ENCODE data around the gene SRP9. TPM values are rescaled to one million over a fixed set of nuclear protein-coding genes. Genes with fewer than 3 reads are reported as not detected.

SRP9 gene, protein sequence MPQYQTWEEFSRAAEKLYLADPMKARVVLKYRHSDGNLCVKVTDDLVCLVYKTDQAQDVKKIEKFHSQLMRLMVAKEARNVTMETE
- total RNA-seq (100 to 1,000 TPM; 151 to 187 (median 171) TPM), polyA plus RNA-seq (100 to 1,000 TPM; 147 to 211 TPM)
- long read RNA-seq, donor 1, transcript SRP9-201 (3 exons, 1,480 nt): major isoform, 212 of 252 reads
- long read RNA-seq, donor 1, transcript SRP9-203 (4 exons, 1,596 nt): minor isoform, 27 of 252 reads
- long read RNA-seq, donor 1, partial matches to known transcripts: 6 of 252 reads
- long read RNA-seq, donor 1, other reads (novel, unspliced or antisense): 6 of 252 reads
- long read RNA-seq, donor 2, transcript SRP9-203 (4 exons, 1,596 nt): minor isoform, 12 of 527 reads
- long read RNA-seq, donor 2, transcript SRP9-201 (3 exons, 1,480 nt): major isoform, 491 of 527 reads
- long read RNA-seq, donor 2, partial matches to known transcripts: 4 of 527 reads
- long read RNA-seq, donor 2, other reads (novel, unspliced or antisense): 20 of 527 reads
- long read RNA-seq, donor 3, transcript SRP9-203 (4 exons, 1,596 nt): minor isoform, 10 of 193 reads
- long read RNA-seq, donor 3, transcript SRP9-201 (3 exons, 1,480 nt): major isoform, 166 of 193 reads
- long read RNA-seq, donor 3, partial matches to known transcripts: 4 of 193 reads
- long read RNA-seq, donor 3, other reads (novel, unspliced or antisense): 13 of 193 reads

DNA sequence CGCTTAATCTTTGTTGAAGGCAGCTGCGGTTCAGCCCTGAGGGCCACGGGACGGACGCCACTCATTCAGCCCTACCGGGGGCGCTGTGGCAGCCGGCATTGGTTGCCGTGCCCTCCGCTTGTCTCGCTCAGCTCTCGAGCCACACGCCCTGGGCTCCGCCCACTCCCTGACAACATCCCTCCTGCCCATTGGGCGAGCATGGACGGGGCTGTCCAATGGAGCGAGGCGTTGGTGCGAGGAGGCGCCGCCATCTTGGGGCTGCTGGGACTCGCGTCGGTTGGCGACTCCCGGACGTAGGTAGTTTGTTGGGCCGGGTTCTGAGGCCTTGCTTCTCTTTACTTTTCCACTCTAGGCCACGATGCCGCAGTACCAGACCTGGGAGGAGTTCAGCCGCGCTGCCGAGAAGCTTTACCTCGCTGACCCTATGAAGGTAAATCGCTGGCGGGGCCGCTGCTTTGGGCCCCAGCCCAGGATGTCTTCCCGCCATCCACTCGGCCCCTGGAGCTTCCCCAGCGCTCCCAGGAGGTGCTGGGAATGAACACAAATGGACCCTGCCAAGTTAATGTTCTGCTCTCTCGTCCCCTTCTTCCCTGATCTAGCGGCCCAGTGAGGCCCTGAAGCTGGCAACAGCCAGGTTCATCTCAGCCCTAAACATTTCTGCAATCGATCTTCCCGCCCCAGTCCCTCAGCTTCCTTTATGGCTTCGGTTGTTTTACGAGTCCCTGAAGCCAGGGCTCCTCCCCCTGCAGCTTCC lies at the start of gene SRP9:
SRP9 (plus strand) TSS at position 244 of the 754 bp plus-strand sequence; CDS start at position 359, 115 bp downstream.
- Histone ChIP-seq H3K9me3 (no peaks in the 10 kb centered on the region), H3K27me3 (no peaks in the 10 kb centered on the region), H3K4me3 (peak within 1 kb of the TSS; percentile 49 to 99 (median 78)), H3K36me3 (peaks cover 0 to 21% (median 4%) of the 10 kb centered on the region in 9 donors), H3K4me1 (peaks cover 0 to 65% (median 43%) of the 10 kb centered on the region in 12 donors), H3K27ac (peak within 1 kb of the TSS; percentile 85 to 97 (median 92))
- TF ChIP-seq, protein P1, sequence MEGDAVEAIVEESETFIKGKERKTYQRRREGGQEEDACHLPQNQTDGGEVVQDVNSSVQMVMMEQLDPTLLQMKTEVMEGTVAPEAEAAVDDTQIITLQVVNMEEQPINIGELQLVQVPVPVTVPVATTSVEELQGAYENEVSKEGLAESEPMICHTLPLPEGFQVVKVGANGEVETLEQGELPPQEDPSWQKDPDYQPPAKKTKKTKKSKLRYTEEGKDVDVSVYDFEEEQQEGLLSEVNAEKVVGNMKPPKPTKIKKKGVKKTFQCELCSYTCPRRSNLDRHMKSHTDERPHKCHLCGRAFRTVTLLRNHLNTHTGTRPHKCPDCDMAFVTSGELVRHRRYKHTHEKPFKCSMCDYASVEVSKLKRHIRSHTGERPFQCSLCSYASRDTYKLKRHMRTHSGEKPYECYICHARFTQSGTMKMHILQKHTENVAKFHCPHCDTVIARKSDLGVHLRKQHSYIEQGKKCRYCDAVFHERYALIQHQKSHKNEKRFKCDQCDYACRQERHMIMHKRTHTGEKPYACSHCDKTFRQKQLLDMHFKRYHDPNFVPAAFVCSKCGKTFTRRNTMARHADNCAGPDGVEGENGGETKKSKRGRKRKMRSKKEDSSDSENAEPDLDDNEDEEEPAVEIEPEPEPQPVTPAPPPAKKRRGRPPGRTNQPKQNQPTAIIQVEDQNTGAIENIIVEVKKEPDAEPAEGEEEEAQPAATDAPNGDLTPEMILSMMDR (IDR thresholded peaks at IDR 0.05): peak; percentile 75 to 98 (median 91)
- peak in 1 of 2 donors; percentile 77 for TF ChIP-seq POLR2A (IDR thresholded peaks at IDR 0.05)
- WGBS, 4 donors: 0 to 1% (median 0%) methylated on average over 18 to 46 of the region's 46 CpGs
- intact Hi-C loops (cut with DNase I): loop anchor here (1.0 to 10.0 kb wide), 14 partner anchors 33 to 303 kb away; partner anchors contain the start of genes EPHX1 (in 7 of the 10), ENAH (in 1 of the 10) and PYCR2 (in 1 of the 10)
- DNase-seq (peak; percentile 99 to 100 (median 100)), ATAC-seq (peak; percentile 100)

DNA sequence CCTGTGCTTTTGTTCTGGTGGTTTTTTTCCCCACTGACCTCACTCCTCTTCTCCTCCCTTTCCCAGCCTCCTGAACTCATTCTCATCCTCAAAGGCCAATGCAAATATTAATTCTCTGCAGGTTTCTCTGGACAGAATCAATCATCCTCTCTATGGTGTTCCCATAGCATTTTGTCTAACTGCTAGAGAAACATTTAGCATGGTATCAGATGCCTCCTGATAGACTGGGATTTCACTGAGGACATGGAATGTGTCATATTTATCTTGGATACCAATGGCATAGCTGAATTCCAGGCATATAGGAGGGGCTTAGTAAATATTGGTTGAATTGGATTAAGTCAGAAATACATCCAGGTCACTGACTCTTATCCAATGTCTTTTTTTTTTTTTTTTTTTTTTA lies 46.1 kb upstream of the SRP9 start:
- H3K4me3 ChIP-seq: no peak overlapping the region
- peaks cover 0 to 20% (median 14%) of the 10 kb centered on the region in 12 donors for H3K4me1 ChIP-seq
- no peak overlapping the region for H3K27ac ChIP-seq
- TF ChIP-seq, protein P1 (IDR thresholded peaks at IDR 0.05): no peak
- no peak for TF ChIP-seq POLR2A (IDR thresholded peaks at IDR 0.05)
- intact Hi-C loops (cut with DNase I): loop anchor here in 1 of 10 donors (5.0 kb wide), 1 partner anchor 34 kb away; no protein-coding TSS in a partner anchor
- no peaks in the 10 kb centered on the region for H3K27me3 ChIP-seq
- no peaks in the 10 kb centered on the region for H3K36me3 ChIP-seq
- DNase-seq: no peak
- no peaks in the 10 kb centered on the region for H3K9me3 ChIP-seq
- no peak for ATAC-seq

DNA sequence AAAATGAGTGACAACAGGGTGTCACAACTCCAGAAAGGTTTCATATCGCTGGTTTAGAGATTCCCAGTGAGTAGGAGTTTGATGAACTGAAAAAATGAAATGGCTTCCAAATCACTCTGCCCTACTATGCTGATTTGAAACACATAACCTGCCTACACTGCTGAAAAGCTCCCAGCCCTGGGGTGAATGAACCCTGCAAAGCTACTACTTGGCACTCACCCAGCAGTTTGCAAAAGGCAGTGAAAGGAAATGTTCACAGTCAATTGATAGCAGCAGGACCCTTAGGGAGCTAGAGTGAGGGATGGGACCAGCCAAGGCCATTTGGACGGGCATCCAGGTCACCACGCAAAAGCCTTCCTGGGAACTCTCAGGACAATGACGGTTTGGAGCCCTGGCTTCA lies 44.4 kb upstream of the SRP9 start:
- 61 to 82% (median 77%) methylated on average over 4 of the region's 4 CpGs for WGBS, 4 donors
- H3K9me3 ChIP-seq: no peaks in the 10 kb centered on the region
- ATAC-seq: no peak
- H3K27ac ChIP-seq: no peak overlapping the region
- DNase-seq: no peak
- H3K4me1 ChIP-seq: peaks cover 0 to 27% (median 21%) of the 10 kb centered on the region in 12 donors
- intact Hi-C loops (cut with DNase I): loop anchor here in 1 of 10 donors (5.0 kb wide), 1 partner anchor 36 kb away; no protein-coding TSS in a partner anchor
- H3K4me3 ChIP-seq: no peak overlapping the region
- TF ChIP-seq POLR2A (IDR thresholded peaks at IDR 0.05): no peak
- TF ChIP-seq, protein P1 (IDR thresholded peaks at IDR 0.05): no peak
- H3K36me3 ChIP-seq: no peaks in the 10 kb centered on the region
- H3K27me3 ChIP-seq: no peaks in the 10 kb centered on the region

Data from heart left ventricle (tissue), 16 donors.